Measurements from ENCODE around the gene KDM4B.

GRCh38 chr19:5074830-5075394, 106.0 kb downstream of the KDM4B start:
- TF ChIP-seq CTCF (IDR thresholded peaks at IDR 0.05) (no peak), POLR2A (IDR thresholded peaks at IDR 0.05) (no peak)
